H4 (cell line): ENCODE measurements around the gene MACROD2. TPM values are rescaled to one million over a fixed set of nuclear protein-coding genes. Genes with fewer than 3 reads are reported as not detected.
A peak's percentile ranks its signal among the peaks of the same experiment; 100 is the strongest.
"Not testable (repeated sequence)": the region's sequence is repeated elsewhere in the genome, so short reads cannot be mapped to it uniquely, and the experiment has no call there.

Experiments used
- DNase-seq: peaks from one replicate; pipeline ENCODE4 v3.0.0-alpha.2; 2015; ENCODE audit warnings: low spot score
- total RNA-seq: library from RNA; depleted of rRNA; stranded (reverse); fragments of >200 nt; shearing (Covaris generic); gene quantifications from 2 replicates; pipeline ENCODE4 v1.2.3, GENCODE V29; 2014

MACROD2 gene
- total RNA-seq, 1 experiment from 2014 or later = 1.2 TPM

GRCh38 chr20:14189794-14190402 is 194.6 kb downstream of the MACROD2 start:
- peak; percentile 67 for DNase-seq

GRCh38 chr20:14191559-14191958 is 196.2 kb downstream of the MACROD2 start:
- no peak for DNase-seq

- DNase-seq = no peak
Measured at GRCh38 chr20:14193443-14193842, 198.1 kb downstream of the MACROD2 start.

- DNase-seq = peak; percentile 26
Measured at GRCh38 chr20:14193885-14194284, 198.6 kb downstream of the MACROD2 start.

- DNase-seq = no peak
Measured at GRCh38 chr20:14197097-14197496, 201.8 kb downstream of the MACROD2 start.

GRCh38 chr20:14198416-14198815 is 203.1 kb downstream of the MACROD2 start:
- DNase-seq = no peak

- no peak for DNase-seq
Measured at GRCh38 chr20:14199111-14199510, 203.8 kb downstream of the MACROD2 start.

GRCh38 chr20:14203657-14204056 is 208.3 kb downstream of the MACROD2 start:
- no peak for DNase-seq

GRCh38 chr20:14207591-14207990 is 212.3 kb downstream of the MACROD2 start:
- DNase-seq = no peak

GRCh38 chr20:14208956-14209355 is 213.6 kb downstream of the MACROD2 start:
- DNase-seq = no peak

GRCh38 chr20:14210146-14210545 is 214.8 kb downstream of the MACROD2 start:
- no peak for DNase-seq

- no peak for DNase-seq
Measured at GRCh38 chr20:14214046-14214445, 218.7 kb downstream of the MACROD2 start.

GRCh38 chr20:14215880-14216279 is 220.6 kb downstream of the MACROD2 start:
- DNase-seq = not testable (repeated sequence)

- peak; percentile 36 for DNase-seq
Measured at GRCh38 chr20:14219801-14220461, 224.6 kb downstream of the MACROD2 start.

- no peak for DNase-seq
Measured at GRCh38 chr20:14220986-14221385, 225.7 kb downstream of the MACROD2 start.

GRCh38 chr20:14223806-14224205 is 228.5 kb downstream of the MACROD2 start:
- DNase-seq = no peak

- not testable (repeated sequence) for DNase-seq
Measured at GRCh38 chr20:14226051-14227049, 231.0 kb downstream of the MACROD2 start.

- no peak for DNase-seq
Measured at GRCh38 chr20:14232650-14233049, 237.3 kb downstream of the MACROD2 start.

- DNase-seq = no peak
Measured at GRCh38 chr20:14234666-14235295, 239.5 kb downstream of the MACROD2 start.

GRCh38 chr20:14235355-14235754 is 240.0 kb downstream of the MACROD2 start:
- peak; percentile 53 for DNase-seq

GRCh38 chr20:14245368-14245970 is 250.2 kb downstream of the MACROD2 start:
- DNase-seq = no peak
